ENCODE measurements around the gene NDUFB10.

NDUFB10 gene

GRCh38 chr16:1915732-1916639, 43.4 kb upstream of the NDUFB10 start:
- Histone ChIP-seq H3K14ac (ENCODE audit: low read length) (no peak overlapping the region), H3K27me3 (ENCODE audit: control insufficient read depth in 3 of 3, insufficient read depth in 3 of 3, low read depth in 1 of 3, low read length in 3 of 3) (peaks cover 26 to 85% (median 41%) of the 10 kb centered on the region in 3 experiments), H2AFZ (ENCODE audit: low read length) (no peak overlapping the region), H3K4me2 (ENCODE audit: insufficient read depth, low read length, poor library complexity, severe bottlenecking) (no peak overlapping the region), H3K18ac (ENCODE audit: low read length) (peak overlapping the region; percentile 84), H3K79me1 (ENCODE audit: low read depth, low read length) (peaks cover 5% of the 10 kb centered on the region), H3K36me3 (replicated peaks in 1 of 2; ENCODE audit: control insufficient read depth in 2 of 2, insufficient read depth in 2 of 2, low read length in 2 of 2) (no peaks in the 10 kb centered on the region), H3K4me1 (ENCODE audit: control insufficient read depth in 2 of 2, insufficient read depth in 1 of 2, low read depth in 1 of 2, low read length in 2 of 2) (peaks cover 15 to 40% of the 10 kb centered on the region in 2 donors), H4K91ac (ENCODE audit: low read depth, low read length, poor library complexity) (no peak overlapping the region), H2BK5ac (ENCODE audit: low read length) (no peak overlapping the region), H4K8ac (ENCODE audit: low read depth, low read length) (no peak overlapping the region), H3K9ac (ENCODE audit: low read depth, low read length, poor library complexity) (no peak overlapping the region), H3K9me3 (replicated peaks in 1 of 2; ENCODE audit: control insufficient read depth in 2 of 2, insufficient read depth in 1 of 2, low read depth in 1 of 2, low read length in 2 of 2) (no peaks in the 10 kb centered on the region), H2BK15ac (ENCODE audit: low read length) (peak overlapping the region; percentile 8), H2AK5ac (ENCODE audit: low read depth, low read length) (peak overlapping the region; percentile 85), H3K23ac (ENCODE audit: low read depth, low read length, poor library complexity) (no peak overlapping the region), H2BK120ac (ENCODE audit: low read depth, low read length) (no peak overlapping the region), H3K4ac (ENCODE audit: low read length) (no peak overlapping the region), H2BK12ac (ENCODE audit: low read length) (peak overlapping the region; percentile 68), H3K4me3 (ENCODE audit: low read length in 2 of 2) (no peak overlapping the region), H3K27ac (replicated peaks; ENCODE audit: low read length) (no peak overlapping the region)
- DNase-seq (ENCODE audit: low spot score) = no peak
- no CpG with 5 or more reads among the region's 25 CpGs for WGBS, 2 donors (ENCODE audit: extremely low coverage in 2 of 2, insufficient read length in 2 of 2, insufficient replicate concordance in 1 of 2)

- H2BK120ac ChIP-seq (ENCODE audit: low read depth, low read length) = no peak overlapping the region
- no peak overlapping the region for H2AFZ ChIP-seq (ENCODE audit: low read length)
- H4K91ac ChIP-seq (ENCODE audit: low read depth, low read length, poor library complexity) = no peak overlapping the region
- H4K8ac ChIP-seq (ENCODE audit: low read depth, low read length) = no peak overlapping the region
- H3K14ac ChIP-seq (ENCODE audit: low read length) = no peak overlapping the region
- H3K4ac ChIP-seq (ENCODE audit: low read length) = no peak overlapping the region
- H2AK5ac ChIP-seq (ENCODE audit: low read depth, low read length) = peak overlapping the region; percentile 85
- peaks cover 5% of the 10 kb centered on the region for H3K79me1 ChIP-seq (ENCODE audit: low read depth, low read length)
- no peak for DNase-seq (ENCODE audit: low spot score)
- H2BK15ac ChIP-seq (ENCODE audit: low read length) = no peak overlapping the region
- no peak overlapping the region for H3K4me2 ChIP-seq (ENCODE audit: insufficient read depth, low read length, poor library complexity, severe bottlenecking)
- no peak overlapping the region for H3K18ac ChIP-seq (ENCODE audit: low read length)
- H3K23ac ChIP-seq (ENCODE audit: low read depth, low read length, poor library complexity) = no peak overlapping the region
- no peak overlapping the region for H3K27ac ChIP-seq (replicated peaks; ENCODE audit: low read length)
- H3K27me3 ChIP-seq (ENCODE audit: control insufficient read depth in 3 of 3, insufficient read depth in 3 of 3, low read depth in 1 of 3, low read length in 3 of 3) = peaks cover 26 to 89% (median 45%) of the 10 kb centered on the region in 3 experiments
- no peak overlapping the region for H2BK5ac ChIP-seq (ENCODE audit: low read length)
- H3K4me1 ChIP-seq (ENCODE audit: control insufficient read depth in 2 of 2, insufficient read depth in 1 of 2, low read depth in 1 of 2, low read length in 2 of 2) = peaks cover 18 to 40% of the 10 kb centered on the region in 2 donors
- no peak overlapping the region for H3K4me3 ChIP-seq (ENCODE audit: low read length in 2 of 2)
- H3K36me3 ChIP-seq (replicated peaks in 1 of 2; ENCODE audit: control insufficient read depth in 2 of 2, insufficient read depth in 2 of 2, low read length in 2 of 2) = no peaks in the 10 kb centered on the region
- WGBS, 2 donors (ENCODE audit: extremely low coverage in 2 of 2, insufficient read length in 2 of 2, insufficient replicate concordance in 1 of 2) = no CpG with 5 or more reads among the region's 5 CpGs
- no peaks in the 10 kb centered on the region for H3K9me3 ChIP-seq (replicated peaks in 1 of 2; ENCODE audit: control insufficient read depth in 2 of 2, insufficient read depth in 1 of 2, low read depth in 1 of 2, low read length in 2 of 2)
- H2BK12ac ChIP-seq (ENCODE audit: low read length) = no peak overlapping the region
- H3K9ac ChIP-seq (ENCODE audit: low read depth, low read length, poor library complexity) = no peak overlapping the region
These were observed 42.7 kb upstream of the NDUFB10 start for GRCh38 chr16:1916640-1916990.

- no peak overlapping the region for H4K8ac ChIP-seq (ENCODE audit: low read depth, low read length)
These were observed 42.2 kb upstream of the NDUFB10 start for GRCh38 chr16:1917056-1917664.

More at GRCh38 chr16:1917056-1917664, 42.2 kb upstream of the NDUFB10 start:
- Histone ChIP-seq H3K36me3 (replicated peaks in 1 of 2; ENCODE audit: control insufficient read depth in 2 of 2, insufficient read depth in 2 of 2, low read length in 2 of 2) (no peaks in the 10 kb centered on the region), H3K27ac (replicated peaks; ENCODE audit: low read length) (no peak overlapping the region), H2BK5ac (ENCODE audit: low read length) (no peak overlapping the region), H3K79me1 (ENCODE audit: low read depth, low read length) (peaks cover 5% of the 10 kb centered on the region), H2BK15ac (ENCODE audit: low read length) (peak overlapping the region; percentile 6), H3K9ac (ENCODE audit: low read depth, low read length, poor library complexity) (no peak overlapping the region), H3K14ac (ENCODE audit: low read length) (no peak overlapping the region), H4K91ac (ENCODE audit: low read depth, low read length, poor library complexity) (no peak overlapping the region), H3K4me1 (ENCODE audit: control insufficient read depth in 2 of 2, insufficient read depth in 1 of 2, low read depth in 1 of 2, low read length in 2 of 2) (peaks cover 18 to 40% of the 10 kb centered on the region in 2 donors), H3K27me3 (ENCODE audit: control insufficient read depth in 3 of 3, insufficient read depth in 3 of 3, low read depth in 1 of 3, low read length in 3 of 3) (peaks cover 26 to 87% (median 46%) of the 10 kb centered on the region in 3 experiments), H3K4me3 (ENCODE audit: low read length in 2 of 2) (no peak overlapping the region), H3K18ac (ENCODE audit: low read length) (peak overlapping the region; percentile 78), H3K4ac (ENCODE audit: low read length) (no peak overlapping the region), H3K23ac (ENCODE audit: low read depth, low read length, poor library complexity) (peak overlapping the region; percentile 82), H2AFZ (ENCODE audit: low read length) (no peak overlapping the region), H2BK12ac (ENCODE audit: low read length) (no peak overlapping the region), H3K4me2 (ENCODE audit: insufficient read depth, low read length, poor library complexity, severe bottlenecking) (peak overlapping the region; percentile 89), H3K9me3 (replicated peaks in 1 of 2; ENCODE audit: control insufficient read depth in 2 of 2, insufficient read depth in 1 of 2, low read depth in 1 of 2, low read length in 2 of 2) (no peaks in the 10 kb centered on the region), H2BK120ac (ENCODE audit: low read depth, low read length) (no peak overlapping the region), H2AK5ac (ENCODE audit: low read depth, low read length) (peak overlapping the region; percentile 16)
- no peak for DNase-seq (ENCODE audit: low spot score)
- WGBS, 2 donors (ENCODE audit: extremely low coverage in 2 of 2, insufficient read length in 2 of 2, insufficient replicate concordance in 1 of 2) = no CpG with 5 or more reads among the region's 22 CpGs
